NOMO-1 (cell line): Measurements from ENCODE around the gene SPEM3.

Source experiments
- DNase-seq, 2 experiments: peaks; one replicate each; lab custom pipeline; 2025; ENCODE audit not compliant: unreplicated experiment in 2 of 2; lab: John Stamatoyannopoulos, UW

SPEM3 gene

DNA sequence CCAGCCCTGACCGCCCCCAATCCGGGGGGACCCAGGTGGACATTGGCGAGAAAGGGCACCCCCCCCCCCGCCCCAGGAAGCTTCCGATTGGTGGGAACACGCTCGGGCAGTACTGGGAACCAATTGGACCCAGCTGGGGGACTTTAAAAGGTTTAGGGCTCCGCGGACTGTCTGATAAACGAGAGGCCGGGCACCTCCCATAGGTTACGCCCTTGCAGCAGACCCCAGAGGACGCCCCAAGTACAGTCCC lies 25.0 kb upstream of the SPEM3 start:
- DNase-seq, result peak in 1 of 2 experiments; percentile 74

DNA sequence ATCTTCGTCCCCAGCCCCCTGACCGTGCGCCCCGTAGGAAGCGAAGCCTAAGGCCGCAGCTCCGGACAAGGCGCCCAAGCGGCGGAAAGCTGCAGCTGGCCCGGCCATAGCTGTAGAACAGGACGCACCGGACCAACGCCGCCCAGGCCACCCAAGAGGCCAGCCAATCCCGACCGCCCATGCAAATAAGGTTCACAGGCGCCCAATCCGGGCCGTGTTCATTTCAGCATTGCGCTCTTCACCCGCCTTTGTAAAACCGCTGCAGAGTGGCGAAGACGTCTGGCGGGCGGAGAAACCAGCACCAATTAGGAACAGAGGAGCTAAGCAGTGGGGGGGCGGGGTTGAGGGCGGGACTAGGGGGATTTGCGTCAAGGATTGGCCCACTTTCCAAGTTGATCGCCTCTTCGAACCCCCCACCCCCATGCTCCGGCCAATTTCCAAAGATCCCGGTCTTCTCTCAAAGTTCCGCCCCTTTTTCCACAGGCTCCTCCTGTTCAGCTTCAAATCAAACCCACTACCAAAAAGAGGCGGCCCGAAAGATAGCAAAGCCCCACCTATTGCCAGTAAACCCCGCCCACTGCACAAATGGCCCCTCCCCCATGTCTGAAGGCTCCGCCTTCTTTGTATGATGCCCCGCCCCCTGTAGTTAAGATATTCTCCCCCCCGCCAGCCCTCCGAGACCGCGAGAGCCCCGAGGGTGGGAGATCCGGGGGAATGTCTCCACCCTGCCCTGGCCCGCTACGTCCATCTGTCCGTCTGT lies 24.5 kb upstream of the SPEM3 start, which contains the start of gene TMEM256:
TSS of gene TMEM256 (minus strand) at position 121 of the 760 bp plus-strand sequence. CDS start at position 108, 13 bp downstream.
- DNase-seq, result peak; percentile 98 to 99

DNA sequence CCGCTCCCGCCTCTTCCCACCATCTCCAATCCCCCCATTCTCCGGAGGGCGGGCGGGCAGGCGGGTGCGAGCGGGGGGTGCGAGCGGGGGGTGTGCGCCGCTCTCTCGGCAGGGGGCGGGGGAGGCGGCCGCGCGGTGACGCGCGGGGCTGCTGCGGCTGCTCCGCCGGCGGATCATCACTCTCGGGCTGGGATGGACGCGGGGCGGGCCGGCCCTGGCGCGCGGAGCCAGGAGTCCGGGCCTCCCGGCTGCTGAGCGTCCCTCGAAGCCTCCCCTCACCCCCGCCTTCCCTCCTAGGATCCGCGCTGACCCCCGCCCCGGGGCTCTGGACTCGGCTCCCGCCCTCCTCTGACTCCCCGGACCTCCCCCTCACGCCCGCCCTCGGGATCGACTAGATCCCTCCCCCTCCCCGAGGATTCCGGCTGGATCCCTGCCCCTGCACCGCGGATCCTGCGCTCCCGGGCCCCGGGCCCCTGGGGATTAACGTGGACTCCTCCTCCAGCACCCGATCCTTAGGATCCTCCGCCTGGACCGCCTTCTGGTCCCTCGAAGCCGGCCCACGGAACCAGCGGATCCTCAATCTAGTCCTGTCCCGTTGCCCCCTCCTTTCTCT lies 23.8 kb upstream of the SPEM3 start:
- peak in 1 of 2 experiments; percentile 49 for DNase-seq

DNA sequence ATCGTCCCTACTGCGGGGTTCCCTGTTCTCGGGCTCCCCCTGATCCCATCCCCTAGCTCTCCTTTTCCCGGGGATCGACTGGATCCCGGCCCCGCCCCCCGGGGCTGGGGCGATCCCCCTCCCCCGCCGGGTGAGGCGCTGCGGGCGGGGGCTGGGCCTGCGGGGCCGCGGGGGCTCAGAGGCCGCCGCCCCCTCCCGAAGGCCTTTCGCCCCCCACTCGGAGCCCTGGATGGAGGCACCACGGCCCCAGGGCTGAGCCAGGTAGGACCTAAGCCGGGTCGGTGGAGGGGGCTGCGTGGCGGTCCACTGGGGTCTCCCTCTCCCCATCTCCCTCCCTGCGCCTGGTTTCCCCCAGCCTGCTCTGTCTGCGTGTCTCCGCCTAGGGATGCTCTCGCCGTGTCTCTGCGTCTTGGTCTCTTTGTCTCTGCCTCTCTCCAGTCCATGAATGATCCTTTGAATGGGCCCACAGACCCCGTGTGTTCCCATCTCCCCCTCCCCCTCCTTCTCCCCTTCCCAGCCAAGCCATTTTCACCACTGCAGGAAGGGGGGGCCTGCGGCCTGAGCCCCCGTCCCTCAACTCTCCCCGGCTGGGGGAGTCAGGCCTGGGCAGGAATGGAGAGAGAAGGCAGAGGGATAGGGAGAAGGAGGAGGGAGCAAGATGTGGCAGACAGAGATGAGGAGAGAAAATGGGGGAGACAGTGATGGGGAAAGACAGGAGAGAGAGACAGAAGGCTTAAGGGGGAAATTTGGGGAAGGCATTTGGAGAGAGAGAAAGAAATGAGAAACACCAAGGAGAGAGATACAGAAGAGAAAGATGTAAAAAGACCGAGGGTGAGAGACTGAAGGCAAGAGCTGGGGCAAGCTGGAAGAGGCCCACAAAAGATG lies 23.1 kb upstream of the SPEM3 start:
- no peak for DNase-seq

DNA sequence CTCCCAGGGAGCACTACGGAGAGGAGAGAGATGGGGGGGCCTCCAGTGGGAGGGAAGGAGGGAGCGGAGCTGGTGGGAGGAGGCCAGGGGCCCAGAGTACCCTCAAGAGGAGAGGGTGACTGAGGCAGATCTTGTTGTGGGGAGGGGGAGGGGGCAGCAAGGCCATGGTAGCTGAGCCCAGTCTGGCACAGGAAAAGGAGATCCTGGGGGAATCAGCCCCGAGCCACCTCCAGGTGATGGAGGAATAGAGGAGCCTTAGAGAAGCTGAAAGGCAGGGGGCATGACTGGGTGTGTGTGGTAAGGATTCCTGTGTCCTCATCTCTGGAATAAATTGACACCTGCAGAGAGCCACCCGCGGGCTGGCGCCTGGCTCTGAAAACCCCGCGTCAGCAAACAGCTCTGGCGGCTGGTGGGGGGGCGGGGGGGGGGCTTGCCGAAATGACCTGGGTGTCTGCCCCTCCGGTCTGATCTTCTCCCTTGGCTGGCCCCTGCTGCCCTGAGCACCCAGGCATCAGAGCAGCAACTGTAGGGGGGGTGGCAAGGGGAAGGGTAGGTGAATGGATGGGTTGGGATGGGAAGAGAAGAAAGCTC lies 22.3 kb upstream of the SPEM3 start:
- no peak for DNase-seq

DNA sequence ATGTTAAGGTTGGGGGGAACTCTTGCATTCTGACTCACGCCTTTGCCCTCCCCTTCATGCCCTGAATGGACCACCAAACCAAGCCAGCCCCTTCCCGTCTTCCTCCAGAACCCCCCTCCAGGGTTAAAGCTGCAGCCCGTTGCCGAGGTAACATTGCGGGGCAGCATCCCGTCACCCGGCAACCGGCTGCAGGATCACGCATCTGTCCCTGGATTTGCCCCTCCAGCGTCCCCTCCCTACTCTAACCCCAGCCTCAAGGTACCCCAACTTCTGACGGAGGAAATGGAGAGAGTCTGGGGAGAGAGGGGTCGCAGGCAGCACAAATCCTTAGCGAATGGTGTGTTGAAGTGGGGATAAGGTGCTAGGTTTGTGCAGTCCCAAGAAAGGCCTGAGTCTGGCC lies 21.6 kb upstream of the SPEM3 start:
- DNase-seq, result no peak

DNA sequence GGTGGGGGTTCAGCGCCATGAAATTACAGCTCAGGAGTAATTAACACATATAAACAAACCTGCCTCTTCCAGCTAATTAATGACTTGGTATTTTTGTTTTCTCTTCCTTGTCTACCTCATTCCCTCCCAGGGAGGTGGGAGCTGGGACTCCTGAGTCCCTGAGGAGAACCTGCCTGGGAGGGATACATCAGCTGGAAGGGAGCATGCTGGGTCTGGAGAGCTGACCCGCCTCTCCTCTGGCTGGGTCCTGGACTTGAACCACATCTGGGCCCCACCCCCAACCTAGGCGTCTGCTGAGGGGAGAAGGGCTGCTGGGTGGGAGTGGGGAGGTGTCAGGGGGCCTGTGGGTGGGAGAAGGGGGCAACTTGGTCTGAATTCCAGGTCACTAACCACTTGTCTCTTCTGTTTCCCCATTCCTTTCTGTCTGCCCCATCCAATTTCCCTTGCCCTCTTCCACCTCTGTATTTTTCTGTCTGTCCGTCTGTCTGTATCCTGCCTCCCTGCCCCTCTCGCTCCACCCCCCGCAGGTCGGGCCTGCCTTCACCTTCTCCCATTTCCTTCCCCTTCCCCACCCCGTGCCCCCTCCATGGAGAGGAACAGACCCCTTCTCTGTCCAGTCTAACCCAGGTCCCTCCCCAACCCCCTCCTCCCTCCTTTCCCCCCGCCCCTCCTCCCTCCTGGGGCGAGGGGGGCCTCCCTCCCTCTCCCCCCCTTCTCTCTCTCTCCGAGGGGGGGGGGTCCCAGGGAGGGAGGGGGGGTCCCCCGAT lies 21.0 kb upstream of the SPEM3 start, which contains the start of gene NLGN2:
TSS of gene NLGN2 (plus strand) at position 361 of the 767 bp plus-strand sequence. CDS start 411 bp downstream, outside the sequence.
- DNase-seq, result no peak

DNA sequence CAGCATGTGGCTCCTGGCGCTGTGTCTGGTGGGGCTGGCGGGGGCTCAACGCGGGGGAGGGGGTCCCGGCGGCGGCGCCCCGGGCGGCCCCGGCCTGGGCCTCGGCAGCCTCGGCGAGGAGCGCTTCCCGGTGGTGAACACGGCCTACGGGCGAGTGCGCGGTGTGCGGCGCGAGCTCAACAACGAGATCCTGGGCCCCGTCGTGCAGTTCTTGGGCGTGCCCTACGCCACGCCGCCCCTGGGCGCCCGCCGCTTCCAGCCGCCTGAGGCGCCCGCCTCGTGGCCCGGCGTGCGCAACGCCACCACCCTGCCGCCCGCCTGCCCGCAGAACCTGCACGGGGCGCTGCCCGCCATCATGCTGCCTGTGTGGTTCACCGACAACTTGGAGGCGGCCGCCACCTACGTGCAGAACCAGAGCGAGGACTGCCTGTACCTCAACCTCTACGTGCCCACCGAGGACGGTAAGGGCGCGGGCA lies 20.4 kb upstream of the SPEM3 start:
- no peak for DNase-seq

DNA sequence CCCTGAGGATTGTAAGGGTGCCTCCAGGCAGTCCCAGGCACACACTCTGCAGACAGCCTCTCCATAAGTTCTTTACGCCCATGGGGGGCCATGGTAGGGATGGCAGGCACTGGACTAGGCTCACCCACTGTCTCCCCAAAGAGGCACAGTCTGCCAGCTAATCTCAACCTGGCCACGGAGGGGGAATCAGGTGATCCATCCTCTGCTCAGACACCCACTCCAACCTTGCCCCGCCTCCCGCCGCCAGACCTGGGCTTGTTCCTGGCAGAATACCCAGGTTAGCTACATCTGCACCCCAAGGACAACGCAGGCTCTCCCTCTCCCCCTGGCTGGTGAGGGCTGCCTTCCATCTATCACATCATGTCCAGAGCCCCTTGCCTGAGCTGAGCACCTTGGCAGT lies 19.8 kb upstream of the SPEM3 start:
- DNase-seq, result no peak

DNA sequence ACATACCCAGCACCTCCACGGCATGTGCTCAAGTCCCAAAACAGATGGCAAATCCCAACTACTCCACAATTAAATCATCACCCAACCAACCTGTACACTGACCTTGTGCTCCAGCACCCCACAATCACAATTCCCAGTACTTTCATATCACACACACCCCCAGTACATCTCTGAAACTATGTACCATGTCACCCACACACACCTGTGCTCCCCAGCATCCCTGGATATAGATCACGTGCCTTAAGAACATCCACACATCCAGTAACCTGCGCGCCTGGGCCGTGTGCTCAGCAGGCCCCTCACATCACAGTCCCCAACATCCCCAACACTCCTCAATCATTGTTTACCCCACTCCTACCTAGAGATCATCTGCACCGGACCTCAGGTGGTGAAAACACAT lies 18.9 kb upstream of the SPEM3 start:
- DNase-seq, result no peak

DNA sequence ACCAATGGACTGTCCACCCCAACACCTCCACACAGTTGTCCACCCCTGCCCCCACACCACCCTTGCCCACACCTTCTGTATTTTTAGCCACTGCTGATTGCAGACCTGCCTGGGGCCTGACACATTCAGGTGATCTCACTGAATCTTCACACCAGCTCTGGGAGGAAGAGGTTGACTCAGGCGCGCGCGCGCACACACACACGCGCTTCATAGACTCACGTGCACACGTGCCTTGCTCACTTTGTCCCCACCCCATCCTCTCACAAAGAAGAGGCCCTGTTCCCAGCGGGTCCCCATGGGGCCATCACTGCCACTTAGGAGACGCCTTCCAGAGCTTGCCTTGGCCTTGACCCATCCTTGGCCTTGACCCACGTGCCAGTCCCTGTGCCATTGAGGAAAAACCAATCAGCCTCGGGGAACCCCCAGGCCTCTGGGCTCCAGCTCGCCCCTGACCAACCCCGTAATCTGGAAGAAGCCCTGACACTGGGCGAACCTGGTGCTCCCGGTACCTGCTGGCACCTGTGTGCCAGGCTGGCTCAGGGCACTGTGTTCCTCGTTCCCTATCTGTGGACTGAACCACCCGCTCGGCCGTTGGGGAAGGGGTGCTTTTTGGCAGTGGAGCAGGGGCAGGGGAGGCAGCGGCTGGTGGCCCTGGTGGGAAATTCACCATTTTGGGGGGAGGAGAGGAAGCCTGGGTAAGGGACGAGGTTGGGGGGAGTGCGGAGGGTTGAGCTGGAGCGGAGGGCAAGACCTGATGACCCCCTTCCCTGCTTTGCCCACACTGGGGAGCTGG lies 17.8 kb upstream of the SPEM3 start:
- DNase-seq, result no peak

DNA sequence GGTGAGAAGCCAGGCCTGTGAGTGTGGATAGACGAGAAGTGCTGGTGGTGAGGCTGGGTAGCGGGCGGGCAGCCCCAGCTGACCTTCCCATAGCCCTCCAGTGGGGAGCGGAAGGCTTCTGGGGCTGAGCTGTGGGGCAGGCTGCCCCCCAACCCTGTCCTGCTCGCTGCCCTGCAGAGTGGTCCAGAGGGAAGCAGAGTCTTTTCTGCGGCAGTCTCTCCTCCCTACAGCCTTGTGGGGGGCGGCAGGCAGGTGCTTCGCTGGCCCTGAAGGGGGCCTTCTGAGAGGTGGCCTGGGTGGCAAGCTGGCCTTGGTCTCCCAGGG lies 17.3 kb upstream of the SPEM3 start:
- no peak for DNase-seq

DNA sequence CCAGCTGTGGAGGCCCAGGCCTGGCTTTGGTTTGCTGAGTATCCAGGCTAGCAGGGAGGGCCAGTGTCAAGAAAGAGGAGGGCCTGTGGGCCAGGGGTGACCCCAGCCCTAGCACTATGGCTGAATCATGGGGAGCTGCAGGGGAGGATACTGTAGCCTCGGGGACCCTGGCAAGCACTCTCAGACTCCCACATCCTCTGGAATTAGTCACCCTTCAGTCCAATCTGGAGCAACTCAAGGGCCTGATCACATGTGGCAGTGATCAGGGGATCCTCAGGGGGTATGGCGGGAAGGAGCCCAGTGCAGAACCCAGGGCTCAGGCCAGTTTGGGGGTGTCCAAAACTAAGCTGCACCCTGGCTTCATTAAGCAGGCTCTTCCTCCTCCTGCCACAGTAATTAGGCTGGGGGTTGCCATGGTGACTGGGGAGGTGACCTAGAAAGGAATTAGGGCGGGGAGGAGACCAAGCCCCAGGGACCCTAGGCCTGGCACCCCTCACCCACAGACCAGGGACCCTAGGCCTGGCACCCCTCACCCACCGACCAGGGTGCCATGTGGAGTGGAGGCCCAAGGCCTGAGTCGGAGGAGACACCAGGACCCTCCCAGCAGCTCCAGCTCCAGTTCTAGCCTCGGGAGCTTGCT lies 15.2 kb upstream of the SPEM3 start:
- no peak for DNase-seq

DNA sequence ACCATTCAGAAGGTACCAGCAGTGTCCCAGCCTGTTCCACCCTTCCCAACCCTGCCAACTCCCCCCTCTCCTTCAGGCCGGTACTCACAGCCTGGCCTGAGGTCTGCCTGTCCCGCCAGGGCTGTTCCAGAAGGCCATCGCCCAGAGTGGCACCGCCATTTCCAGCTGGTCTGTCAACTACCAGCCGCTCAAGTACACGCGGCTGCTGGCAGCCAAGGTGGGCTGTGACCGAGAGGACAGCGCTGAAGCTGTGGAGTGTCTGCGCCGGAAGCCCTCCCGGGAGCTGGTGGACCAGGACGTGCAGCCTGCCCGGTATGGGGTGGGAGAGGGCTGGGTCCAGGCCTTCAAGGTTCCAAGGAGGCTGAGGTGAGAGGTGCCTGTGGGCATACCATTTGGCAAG lies 13.8 kb upstream of the SPEM3 start:
- DNase-seq, result no peak

DNA sequence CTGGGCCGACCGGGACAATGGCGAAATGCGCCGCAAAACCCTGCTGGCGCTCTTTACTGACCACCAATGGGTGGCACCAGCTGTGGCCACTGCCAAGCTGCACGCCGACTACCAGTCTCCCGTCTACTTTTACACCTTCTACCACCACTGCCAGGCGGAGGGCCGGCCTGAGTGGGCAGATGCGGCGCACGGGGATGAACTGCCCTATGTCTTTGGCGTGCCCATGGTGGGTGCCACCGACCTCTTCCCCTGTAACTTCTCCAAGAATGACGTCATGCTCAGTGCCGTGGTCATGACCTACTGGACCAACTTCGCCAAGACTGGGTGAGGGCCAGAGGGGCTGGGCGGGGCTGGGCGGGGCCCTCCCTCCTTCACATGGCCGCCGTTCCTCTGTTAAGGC lies 12.9 kb upstream of the SPEM3 start:
- DNase-seq, result no peak

DNA sequence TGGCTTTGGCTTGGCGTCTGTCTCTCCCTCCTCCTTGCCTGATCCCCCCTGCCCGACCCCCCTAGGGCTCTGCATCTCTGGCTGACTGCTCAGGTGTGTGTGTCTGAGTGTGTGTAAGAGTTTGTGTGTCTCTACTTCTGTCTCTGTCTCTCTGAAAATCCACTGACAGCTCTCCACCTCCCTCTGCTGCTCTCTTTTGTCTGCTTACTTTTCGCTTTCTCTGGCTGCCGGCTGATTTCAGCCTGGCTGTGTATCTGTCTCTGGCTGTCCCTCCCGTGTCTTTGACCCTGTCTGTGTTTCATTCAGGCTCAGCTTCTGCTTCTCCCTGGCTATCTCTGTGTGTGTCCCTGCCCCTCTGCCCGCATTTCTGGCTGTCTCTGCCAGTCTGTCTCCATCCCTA lies 12.3 kb upstream of the SPEM3 start:
- DNase-seq, result no peak

DNA sequence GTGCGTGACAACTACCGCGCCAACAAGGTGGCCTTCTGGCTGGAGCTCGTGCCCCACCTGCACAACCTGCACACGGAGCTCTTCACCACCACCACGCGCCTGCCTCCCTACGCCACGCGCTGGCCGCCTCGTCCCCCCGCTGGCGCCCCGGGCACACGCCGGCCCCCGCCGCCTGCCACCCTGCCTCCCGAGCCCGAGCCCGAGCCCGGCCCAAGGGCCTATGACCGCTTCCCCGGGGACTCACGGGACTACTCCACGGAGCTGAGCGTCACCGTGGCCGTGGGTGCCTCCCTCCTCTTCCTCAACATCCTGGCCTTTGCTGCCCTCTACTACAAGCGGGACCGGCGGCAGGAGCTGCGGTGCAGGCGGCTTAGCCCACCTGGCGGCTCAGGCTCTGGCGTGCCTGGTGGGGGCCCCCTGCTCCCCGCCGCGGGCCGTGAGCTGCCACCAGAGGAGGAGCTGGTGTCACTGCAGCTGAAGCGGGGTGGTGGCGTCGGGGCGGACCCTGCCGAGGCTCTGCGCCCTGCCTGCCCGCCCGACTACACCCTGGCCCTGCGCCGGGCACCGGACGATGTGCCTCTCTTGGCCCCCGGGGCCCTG lies 11.5 kb upstream of the SPEM3 start:
- DNase-seq, result no peak

DNA sequence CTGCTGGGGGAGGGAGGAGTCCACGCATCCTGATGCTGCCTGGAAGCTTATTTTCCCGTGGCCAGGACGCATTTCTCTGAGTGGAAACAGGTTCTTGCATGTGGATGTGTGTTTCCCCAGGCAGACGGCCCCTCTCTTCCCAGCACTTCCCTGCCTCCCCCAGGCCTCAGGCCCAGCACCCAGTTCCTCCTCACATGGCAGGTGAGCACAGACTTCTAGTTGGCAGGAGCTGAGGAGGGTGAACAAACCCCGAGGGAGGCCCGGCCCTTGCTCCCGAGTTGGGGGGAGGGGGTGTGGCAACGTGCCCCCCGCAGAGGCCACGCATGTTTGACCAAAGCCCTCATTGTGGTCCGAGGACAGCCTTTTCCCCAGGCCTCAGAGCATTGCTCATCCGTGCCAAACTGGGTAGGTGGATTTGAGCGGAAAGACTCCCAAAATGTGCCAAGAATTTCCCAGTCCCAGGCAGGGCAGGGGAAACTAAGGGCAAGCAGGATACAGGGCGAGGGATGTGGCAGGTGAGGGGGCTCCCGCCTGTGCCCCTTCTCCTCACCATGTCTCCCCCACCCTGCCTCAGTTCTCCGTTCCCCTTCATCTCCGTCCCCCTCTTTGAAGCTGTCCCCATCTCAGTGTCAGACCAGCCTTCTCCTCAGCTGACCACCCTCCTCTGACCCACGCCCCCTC lies 10.0 kb upstream of the SPEM3 start:
- DNase-seq, result no peak
